Retina (tissue), 1 donor: ENCODE results near the gene TTF2.

Source experiments
- DNase-seq: peaks from one replicate; pipeline ENCODE4 v3.0.0-alpha.2; 2016

The TTF2 gene

DNA sequence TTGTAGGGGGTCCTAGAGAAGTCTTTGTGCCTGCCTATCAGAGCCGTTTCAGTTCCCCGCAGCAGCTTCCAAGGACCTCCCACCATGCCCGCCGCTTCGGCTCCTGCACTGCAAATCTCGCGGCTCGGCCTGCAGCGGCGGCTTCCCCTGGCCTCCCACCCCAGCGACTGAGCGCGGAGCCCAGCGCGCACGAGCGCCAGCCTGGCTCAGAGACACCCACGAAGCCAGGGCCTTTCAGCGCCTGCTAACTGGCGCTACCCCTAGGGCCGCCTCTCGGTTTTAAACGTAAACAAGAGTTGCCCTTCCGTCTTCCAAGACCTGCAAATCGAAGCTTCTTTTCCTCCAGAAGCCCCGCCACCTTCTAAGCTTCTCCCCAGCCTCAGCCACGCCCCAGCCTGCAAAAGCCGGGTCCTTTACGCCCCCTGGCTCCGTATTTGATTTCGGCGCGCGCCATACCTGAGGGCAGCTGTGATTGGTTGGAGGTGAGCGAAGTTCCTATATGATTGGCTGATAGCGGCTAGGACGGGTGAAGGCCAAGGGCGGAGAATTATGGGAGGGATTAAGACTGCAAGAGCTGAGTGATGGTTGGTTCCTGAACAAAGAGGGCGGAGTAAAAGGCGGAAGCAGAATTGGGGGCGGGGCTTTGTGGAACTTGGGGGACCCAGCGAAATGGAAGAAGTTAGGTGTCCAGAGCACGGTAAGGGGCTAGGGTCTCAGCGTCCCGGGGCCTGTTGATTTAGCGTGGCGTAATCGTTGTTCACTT, at the start of gene TTF2:
Gene TTF2, plus strand, starts transcription at position 649 of the 763 bp plus-strand sequence. Its CDS starts 21 bp downstream, at position 670.
- DNase-seq: peak; percentile 97

DNA sequence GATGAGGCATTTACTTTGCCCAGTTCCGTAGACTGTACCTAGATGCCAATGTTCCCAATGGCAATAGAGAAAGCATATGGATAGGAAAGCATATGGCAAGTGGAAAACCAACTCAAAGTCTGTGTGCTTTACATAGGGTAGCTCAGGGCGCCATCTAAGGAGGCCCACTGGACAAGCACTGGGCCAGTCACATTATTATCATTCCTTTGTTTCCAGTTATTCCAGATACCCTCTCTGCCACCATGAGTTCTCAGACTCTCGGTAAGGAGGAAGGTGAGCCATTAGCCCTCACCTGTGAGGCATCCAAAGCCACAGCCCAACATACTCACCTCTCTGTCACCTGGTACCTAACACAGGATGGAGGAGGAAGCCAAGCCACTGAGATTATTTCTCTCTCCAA, 48.8 kb upstream of the TTF2 start:
- DNase-seq: no peak

DNA sequence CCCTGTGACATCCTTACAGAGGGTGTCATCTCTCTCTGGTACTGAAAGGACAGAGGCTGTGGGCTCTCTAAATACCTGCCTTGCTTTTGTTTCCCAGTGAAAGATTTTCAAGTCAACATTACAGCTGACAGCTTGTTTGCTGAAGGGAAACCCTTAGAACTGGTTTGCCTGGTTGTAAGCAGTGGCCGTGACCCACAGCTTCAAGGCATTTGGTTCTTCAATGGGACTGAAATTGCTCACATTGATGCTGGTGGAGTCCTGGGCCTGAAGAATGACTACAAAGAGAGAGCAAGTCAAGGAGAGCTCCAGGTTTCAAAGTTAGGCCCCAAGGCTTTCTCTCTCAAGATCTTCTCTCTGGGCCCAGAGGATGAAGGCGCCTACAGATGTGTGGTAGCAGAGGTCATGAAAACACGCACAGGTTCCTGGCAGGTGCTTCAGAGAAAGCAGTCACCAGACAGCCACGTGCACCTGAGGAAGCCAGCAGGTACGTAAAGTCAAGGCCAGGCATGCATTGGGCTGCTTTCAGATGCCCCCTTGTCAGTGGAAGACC, 46.7 kb upstream of the TTF2 start:
- no peak for DNase-seq

DNA sequence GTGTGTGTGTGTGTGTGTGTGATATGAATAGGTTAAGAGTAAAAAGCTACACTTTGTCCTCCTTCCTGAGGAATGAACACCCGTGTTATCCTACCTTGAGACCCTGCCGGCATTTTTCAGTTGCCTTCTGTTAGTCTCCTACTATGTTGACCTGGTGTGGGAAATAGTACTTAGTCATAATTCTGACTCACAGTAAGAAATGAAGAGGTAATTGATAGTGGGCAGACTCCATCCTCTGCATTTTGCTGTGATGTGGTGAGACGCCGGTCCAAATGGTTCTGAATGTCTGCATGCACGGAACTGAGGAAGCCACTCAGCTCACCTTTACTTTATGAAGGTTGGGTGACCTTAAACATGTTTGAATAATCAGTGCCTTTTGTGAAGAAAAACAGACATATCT, 45.9 kb upstream of the TTF2 start:
- no peak for DNase-seq

DNA sequence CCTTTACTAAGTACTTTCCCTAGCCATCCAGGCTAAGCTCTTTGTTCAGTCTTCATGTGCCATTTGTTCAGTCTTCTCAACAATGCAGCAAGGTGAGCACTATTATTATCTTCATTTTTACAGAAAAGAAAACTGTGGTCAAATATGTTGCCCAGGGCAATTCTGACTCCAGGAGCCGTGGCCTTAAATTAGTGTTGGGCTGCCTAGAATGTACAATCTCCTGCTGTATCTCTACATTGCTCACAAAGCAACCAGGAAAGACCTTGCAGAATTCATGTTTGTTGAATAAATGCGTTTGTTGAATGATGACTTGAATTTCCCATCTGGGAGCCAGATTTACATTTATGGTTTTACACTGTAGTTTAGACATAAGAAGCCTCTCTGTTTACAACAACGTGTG, 44.4 kb upstream of the TTF2 start:
- DNase-seq: no peak

DNA sequence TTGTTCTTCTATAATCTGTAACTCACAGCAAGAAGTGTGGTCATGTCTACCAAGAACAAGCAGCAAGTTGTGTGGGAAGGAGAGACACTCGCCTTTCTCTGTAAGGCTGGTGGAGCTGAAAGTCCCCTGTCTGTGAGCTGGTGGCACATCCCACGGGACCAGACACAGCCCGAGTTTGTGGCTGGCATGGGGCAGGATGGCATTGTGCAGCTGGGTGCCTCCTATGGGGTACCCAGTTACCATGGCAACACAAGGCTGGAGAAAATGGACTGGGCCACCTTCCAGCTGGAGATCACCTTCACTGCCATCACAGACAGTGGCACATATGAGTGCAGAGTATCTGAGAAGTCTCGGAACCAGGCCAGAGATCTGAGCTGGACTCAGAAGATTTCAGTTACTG, 43.1 kb upstream of the TTF2 start:
- DNase-seq: peak; percentile 4

DNA sequence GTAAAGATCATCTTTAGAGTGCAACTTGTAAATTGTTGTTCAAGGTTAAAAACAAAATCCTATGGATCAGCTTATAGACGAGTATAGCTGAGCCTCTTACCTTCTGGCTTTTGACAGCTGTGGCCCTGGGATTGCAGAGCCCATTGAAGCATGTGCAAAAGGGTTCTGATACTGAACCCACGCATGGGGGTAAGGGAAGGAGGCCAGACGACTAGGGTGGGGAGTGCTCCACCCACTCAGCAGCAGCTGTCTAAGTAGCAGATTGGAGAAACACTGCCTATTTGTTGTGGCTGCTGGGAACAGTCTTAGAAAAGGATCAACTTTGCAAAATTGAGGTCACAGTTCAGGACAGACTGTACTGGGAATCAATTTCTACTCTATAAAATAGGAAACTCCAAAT, 42.5 kb upstream of the TTF2 start:
- peak; percentile 10 for DNase-seq

DNA sequence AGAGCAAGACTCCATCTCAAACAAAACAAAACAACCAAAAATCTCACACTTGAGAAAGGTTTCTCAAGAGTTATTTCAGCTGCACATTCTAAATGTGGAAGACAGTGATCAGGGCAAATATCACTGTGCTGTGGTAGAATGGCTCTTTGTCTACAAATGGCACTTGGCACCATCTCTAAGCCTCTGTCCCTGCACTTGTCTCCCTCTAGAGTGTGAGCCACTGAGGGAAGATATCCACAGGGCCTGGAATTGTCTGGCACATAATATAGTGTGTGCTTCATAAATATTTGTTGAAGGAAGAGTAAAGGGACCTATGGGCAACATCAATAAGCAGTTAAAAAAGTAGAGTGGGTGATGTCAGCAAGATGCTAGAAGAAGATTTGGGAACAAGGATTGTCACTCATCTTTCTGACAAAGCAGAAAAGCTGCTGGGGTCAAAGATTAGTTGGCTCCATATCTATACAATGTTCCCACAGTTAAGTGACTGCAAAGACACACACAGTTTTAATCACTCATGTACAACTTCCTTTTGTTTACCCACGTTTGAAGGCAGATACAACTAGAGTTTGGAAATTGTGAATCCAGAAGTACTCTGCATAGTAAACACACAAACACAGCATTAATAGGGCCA, 39.5 kb upstream of the TTF2 start:
- DNase-seq: no peak

DNA sequence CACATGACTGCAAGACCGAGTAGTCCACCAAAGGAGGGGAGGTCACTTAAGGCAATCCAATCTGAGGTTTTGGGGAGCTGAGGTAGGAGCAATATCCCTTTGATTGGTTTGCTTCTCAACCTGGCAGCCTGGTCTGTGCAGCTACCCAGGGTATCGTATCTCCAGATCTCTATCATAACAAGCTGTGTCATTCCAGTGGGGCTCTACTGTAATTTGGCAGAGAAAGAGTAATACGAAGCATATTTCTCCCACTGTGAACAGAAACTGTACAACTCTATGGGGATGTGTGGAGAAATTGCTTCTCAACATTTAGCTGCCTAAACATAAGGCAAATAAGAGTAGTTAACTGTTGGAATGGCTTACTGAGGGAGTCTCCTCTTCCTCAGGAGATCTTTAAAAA, 38.0 kb upstream of the TTF2 start:
- DNase-seq: no peak

DNA sequence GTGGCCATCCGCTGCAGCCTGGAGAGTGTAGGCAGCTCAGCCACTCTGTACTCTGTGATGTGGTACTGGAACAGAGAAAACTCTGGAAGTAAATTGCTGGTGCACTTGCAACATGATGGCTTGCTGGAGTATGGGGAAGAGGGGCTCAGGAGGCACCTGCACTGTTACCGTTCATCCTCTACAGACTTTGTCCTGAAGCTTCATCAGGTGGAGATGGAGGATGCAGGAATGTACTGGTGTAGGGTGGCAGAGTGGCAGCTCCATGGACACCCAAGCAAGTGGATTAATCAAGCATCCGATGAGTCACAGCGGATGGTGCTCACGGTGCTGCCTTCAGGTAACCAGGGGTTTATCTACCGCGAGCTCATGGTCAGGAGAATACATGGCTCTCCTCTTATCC, 34.6 kb upstream of the TTF2 start:
- no peak for DNase-seq

DNA sequence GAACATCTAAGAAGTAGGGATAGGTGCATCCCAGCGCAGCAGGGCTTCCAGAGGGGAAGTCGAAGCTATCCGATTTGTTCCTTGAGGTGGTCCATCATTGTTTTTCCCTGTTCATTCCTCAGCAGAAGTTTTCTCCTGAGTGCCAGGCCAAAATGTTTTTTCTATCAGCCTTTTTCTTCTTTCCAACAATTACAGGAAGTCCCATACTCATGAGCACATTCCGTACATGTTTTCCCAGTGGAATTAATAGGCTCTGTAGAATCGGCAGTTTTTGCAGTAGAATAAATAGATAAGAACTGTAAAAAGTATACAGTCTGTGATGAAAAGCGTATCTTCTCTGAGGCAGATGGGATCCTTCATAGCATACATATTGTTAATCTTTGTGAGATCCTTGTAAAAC, 33.8 kb upstream of the TTF2 start:
- DNase-seq: no peak

DNA sequence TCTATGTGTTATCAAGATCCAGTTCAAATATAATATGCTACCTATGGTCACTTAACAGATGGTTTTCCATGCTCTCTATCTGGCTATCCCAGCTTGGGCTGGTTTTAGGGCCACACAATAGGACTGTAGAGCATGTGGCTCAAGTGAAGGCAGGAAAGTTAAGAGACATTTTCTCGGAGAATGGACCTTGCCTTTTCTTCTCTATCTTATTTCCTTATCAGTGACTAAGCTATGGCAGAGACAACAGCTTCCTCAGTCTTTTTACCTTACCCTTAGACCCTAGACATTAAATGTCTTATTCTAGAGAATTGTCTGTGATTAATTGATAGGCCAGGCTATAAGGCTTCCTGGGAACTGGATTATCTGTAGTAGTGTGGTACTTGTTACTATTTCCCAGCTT, 30.4 kb upstream of the TTF2 start:
- DNase-seq: no peak

DNA sequence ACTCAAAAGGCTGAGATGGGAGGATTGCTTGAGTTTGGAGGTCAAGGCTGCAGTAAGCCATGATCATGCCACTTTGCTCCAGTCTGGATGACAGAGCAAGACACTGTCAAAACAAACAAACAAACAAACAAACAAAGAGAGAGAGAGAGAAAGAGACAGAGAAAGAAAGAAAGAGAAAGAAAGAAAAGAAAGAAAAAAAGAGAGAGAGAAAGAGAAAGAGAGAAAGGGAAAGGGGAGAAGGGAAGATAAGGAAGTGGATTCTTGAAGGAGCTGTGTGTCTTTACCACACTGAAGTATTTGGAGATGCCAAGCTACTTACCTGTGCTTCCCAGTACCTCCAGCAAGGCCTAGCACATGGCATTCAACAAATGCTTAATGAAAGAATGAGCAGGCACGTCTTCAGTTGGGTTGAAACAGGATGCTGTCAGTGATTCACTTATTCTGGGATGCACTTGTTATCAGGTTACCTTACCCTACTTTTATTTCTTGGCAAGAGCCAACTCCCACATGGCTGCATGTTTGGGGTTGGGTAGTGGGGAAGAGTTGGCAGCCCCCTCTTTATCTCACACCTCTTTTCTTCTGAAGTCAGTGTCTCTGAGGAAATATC, 29.8 kb upstream of the TTF2 start:
- DNase-seq: no peak

DNA sequence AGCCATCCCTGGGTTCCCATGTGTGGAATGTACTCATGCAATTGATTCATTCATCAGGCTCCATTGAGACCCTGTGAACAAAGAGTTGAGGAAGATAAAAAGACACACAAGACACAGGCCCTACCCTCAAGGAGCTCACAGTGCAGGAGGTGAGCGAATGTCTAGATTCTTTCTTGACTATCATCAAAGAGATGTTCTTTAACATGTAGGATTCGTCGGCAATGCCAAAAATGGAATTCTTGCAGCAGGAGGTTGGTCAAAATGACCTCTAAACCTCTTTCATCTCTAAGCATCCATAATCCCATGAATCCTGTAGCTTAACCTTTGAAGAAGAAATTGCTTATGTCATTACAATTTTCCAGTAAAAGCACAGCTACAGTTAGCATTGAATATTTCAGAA, 27.9 kb upstream of the TTF2 start:
- no peak for DNase-seq

DNA sequence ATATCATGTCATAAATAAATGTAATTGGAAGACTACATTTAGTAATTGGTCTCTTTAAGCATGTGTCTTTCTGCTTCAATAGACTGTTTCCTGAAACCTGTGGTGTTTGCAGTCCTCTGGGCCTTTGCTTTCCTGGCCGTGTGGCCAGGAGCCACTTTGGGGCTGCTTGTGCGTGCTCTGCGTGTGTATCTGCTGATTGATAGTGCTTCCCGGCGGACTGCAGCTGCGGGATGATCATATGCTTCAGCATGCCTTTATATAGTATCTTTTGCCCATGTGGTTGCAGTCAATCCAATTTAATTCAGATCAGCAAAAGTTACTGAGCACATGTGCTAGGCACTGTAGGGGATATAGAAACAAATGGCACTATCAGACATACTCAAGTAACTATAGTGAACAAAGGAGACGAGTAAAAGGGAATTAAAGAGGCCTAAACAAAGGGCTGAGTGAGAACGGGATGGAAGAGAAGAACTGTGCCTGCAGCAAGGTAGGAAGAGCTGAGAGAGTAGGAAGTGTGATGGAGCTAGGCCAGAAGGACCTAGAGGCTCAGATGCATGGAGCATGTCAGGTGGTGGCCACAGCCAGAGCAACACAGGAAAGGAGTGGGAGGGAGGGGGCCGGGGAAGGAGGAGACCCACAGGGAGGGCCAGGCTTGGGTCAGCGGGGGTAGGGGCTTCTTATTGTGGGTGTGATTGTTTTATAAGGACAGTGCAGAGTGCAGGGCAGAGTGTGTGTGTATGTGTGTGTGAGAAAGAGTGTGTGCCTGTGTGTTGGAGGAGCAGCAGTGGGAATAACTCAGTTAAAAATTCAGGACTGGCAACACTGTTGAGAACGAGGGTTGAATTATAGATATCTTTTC, 27.2 kb upstream of the TTF2 start:
- DNase-seq: peak; percentile 25

DNA sequence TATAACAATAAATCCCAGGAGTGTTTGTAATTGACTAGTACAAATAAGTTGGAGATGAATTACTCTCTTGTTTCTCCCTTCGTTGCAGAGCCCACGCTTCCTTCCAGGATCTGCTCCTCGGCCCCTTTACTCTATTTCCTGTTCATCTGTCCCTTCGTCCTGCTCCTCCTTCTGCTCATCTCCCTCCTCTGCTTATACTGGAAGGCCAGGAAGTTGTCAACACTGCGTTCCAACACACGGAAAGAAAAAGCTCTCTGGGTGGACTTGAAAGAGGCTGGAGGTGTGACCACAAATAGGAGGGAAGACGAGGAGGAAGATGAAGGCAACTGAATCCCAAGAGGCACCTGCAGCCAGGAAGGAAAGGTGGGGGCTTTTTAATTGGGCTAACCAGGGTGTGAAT, 26.4 kb upstream of the TTF2 start:
- no peak for DNase-seq

DNA sequence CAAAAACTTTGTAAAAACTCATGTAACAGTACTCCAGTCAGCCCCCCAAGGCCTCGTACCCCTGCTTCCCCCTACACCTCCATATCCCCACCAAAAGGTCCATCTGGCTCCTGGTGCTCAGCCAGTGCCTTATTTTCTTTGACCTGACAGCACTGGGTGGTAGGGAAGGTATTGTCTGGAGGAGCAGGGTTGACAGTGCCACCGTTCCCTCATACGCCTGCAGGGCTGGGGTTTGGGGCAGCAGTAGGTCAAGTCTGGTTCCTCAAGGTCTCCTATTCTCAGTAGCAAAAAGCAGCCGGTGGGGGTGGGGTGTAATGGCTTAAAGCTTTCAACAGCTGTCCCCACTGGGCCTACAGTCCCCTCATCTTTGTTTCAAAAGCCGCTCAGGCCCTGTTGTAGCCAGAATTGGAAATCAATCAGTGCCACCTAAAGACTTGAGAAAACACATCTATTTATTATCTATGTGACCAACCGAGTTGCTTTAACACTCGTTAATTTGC, 25.3 kb upstream of the TTF2 start:
- no peak for DNase-seq

DNA sequence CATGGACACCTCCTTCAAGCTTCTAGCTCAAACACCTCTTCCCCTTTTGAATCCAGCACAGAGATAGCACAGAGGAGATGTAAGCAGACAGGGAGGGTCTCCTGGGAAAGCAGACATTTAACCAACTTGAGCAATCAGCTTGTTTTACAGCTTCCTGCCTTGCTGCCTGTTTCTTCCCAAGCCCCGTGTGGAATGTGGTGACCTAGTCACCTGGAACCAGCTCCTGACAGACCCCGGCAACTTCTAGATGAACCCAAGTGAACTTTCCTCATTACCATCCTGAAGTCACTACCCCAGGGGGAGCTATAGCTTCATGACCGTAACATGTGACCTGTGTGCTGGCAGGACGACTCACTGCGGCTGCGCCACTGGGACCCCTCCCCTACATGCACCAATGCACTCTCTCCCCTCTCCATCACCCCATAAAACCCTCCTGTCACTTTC, 24.1 kb upstream of the TTF2 start:
- DNase-seq: peak; percentile 46

DNA sequence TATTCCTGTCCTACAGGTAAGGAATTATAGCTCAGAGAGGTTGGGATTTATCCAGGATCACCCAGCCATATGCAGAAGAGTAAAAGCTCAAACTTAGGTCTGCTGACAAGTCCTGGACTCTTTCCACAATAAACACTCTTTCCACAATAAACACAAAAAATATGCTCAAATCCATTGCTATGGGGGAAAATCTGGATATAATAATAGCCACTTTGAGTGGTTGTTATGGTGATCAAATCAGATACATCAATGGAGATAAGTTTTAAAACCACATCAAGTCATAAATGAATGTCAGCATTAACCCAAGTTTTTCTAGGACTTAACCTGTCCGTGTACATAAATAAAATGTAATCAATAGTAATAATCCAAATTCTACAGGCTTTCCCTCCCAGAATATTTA, 22.3 kb upstream of the TTF2 start:
- DNase-seq: no peak

DNA sequence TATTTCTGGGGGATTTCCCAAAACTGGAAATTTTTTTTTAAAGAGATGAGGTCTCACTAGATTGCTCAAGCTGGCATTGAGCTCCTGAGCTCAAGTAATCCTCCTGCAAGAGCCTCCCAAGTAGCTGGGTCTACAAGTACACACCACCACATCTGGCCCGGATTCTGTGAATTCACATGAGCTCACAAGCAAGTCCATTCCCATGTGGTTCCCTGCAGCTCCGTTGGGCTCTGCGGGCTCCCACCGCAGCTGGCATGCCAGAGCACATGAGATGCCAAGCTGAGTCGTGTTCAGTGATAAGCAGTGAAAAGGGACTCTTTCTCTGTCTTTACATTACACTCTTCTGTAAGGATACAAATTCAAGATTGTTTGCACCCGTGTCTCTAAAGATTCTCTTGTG, 21.9 kb upstream of the TTF2 start:
- DNase-seq: no peak

DNA sequence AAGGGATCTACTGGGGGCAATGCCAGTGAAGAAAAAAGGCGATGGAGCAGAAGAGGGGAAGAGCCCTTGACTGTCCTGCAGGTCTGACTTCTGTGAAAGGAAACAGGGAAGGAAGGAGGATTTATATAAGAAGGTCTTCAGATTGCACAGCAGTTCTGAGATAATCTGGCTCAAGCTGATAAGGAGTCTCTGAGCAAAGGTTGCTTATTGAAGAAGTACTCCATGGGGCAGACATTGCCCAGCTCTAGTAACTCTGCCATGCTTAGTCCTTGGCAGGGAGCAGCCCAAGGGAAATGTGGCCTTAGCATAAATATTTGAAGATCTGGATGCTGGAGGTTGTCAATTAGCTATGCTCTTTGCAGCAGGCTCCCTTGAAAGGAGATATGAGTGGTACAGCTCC, 15.9 kb upstream of the TTF2 start:
- no peak for DNase-seq

DNA sequence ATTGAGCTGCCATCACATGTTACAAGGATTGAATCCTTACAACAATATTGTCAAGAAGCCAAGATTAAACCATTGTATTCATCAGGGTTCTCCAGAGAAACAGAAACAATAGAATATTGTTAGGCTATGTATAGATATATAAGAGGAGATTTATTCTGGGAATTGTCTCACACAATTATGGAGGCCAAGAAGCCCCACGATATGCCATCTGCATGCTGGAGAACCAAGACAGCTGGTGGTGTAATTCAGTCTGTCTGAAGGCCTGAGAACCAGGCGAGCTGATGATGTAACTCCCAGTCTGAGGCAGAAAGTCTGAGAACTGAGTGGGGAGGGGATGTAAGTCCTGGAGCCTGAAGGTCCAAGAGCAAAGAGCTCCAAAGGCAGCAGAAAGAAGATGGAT, 14.5 kb upstream of the TTF2 start:
- no peak for DNase-seq

DNA sequence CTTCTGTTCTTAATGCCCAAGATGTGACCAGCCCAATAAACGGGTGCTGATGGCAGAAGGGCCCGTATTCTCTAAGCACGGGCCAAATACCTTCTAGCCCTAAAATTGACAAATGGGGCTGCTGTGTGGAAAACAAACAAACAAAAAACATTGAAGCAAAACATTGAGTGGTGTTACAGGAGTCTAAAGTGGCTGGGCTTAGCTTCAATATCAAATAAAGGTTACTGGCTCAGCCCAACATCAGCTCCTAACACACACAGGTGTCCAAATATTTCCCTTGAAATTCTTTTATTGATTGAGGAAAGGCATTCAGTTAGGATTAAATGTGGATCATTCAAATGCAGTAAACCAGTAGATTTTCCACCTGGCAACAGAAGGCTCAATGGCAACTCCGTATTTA, 13.3 kb upstream of the TTF2 start:
- no peak for DNase-seq
